ENCODE data around the gene ACTN2.
A peak's percentile ranks its signal among the peaks of the same experiment; 100 is the strongest.

ACTN2 gene

GRCh38 chr1:236673289-236673919 lies 12.9 kb upstream of the ACTN2 start:
- H3K27me3 ChIP-seq (ENCODE audit: control insufficient read depth, insufficient read depth, low read length): no peaks in the 10 kb centered on the region
- H3K9ac ChIP-seq (ENCODE audit: low read length): no peak overlapping the region
- no peak overlapping the region for H3K4me3 ChIP-seq (ENCODE audit: low read length)
- no peaks in the 10 kb centered on the region for H3K4me1 ChIP-seq (ENCODE audit: control insufficient read depth, insufficient read depth, low read length)
- H3K27ac ChIP-seq (ENCODE audit: low read depth, low read length): no peak overlapping the region
- H3K36me3 ChIP-seq (ENCODE audit: control insufficient read depth, insufficient read depth, low read length): no peaks in the 10 kb centered on the region

GRCh38 chr1:236677641-236678235 lies 8.6 kb upstream of the ACTN2 start:
- Histone ChIP-seq H3K27me3 (ENCODE audit: control insufficient read depth, insufficient read depth, low read length) (no peaks in the 10 kb centered on the region), H3K4me1 (ENCODE audit: control insufficient read depth, insufficient read depth, low read length) (no peaks in the 10 kb centered on the region), H3K27ac (ENCODE audit: low read depth, low read length) (no peak overlapping the region), H3K36me3 (ENCODE audit: control insufficient read depth, insufficient read depth, low read length) (no peaks in the 10 kb centered on the region), H3K9ac (ENCODE audit: low read length) (no peak overlapping the region), H3K4me3 (ENCODE audit: low read length) (no peak overlapping the region)

GRCh38 chr1:236681219-236681618 lies 5.1 kb upstream of the ACTN2 start:
- no peak overlapping the region for H3K27ac ChIP-seq (ENCODE audit: low read depth, low read length)

GRCh38 chr1:236685205-236685916 lies 938 bp upstream of the ACTN2 start:
- Histone ChIP-seq H3K9ac (ENCODE audit: low read length) (no peak overlapping the region), H3K36me3 (ENCODE audit: control insufficient read depth, insufficient read depth, low read length) (no peaks in the 10 kb centered on the region), H3K4me3 (ENCODE audit: low read length) (no peak overlapping the region), H3K4me1 (ENCODE audit: control insufficient read depth, insufficient read depth, low read length) (peaks cover 2% of the 10 kb centered on the region), H3K27me3 (ENCODE audit: control insufficient read depth, insufficient read depth, low read length) (peaks cover 9% of the 10 kb centered on the region), H3K27ac (ENCODE audit: low read depth, low read length) (no peak overlapping the region)

More at GRCh38 chr1:236681219-236681618, 5.1 kb upstream of the ACTN2 start:
- Histone ChIP-seq H3K27me3 (ENCODE audit: control insufficient read depth, insufficient read depth, low read length) (no peaks in the 10 kb centered on the region), H3K9ac (ENCODE audit: low read length) (no peak overlapping the region), H3K4me1 (ENCODE audit: control insufficient read depth, insufficient read depth, low read length) (no peaks in the 10 kb centered on the region), H3K4me3 (ENCODE audit: low read length) (no peak overlapping the region), H3K36me3 (ENCODE audit: control insufficient read depth, insufficient read depth, low read length) (no peaks in the 10 kb centered on the region)

GRCh38 chr1:236686815-236687160 lies 489 bp downstream of the ACTN2 start:
- H3K4me3 ChIP-seq (ENCODE audit: low read length): peak overlapping the region; percentile 60
- H3K27me3 ChIP-seq (ENCODE audit: control insufficient read depth, insufficient read depth, low read length): peaks cover 9% of the 10 kb centered on the region
- H3K27ac ChIP-seq (ENCODE audit: low read depth, low read length): no peak overlapping the region

GRCh38 chr1:236687273-236687672 lies 974 bp downstream of the ACTN2 start:
- peaks cover 2% of the 10 kb centered on the region for H3K4me1 ChIP-seq (ENCODE audit: control insufficient read depth, insufficient read depth, low read length)
- no peaks in the 10 kb centered on the region for H3K36me3 ChIP-seq (ENCODE audit: control insufficient read depth, insufficient read depth, low read length)
- peaks cover 9% of the 10 kb centered on the region for H3K27me3 ChIP-seq (ENCODE audit: control insufficient read depth, insufficient read depth, low read length)
- H3K27ac ChIP-seq (ENCODE audit: low read depth, low read length): no peak overlapping the region
- H3K4me3 ChIP-seq (ENCODE audit: low read length): no peak overlapping the region
- no peak overlapping the region for H3K9ac ChIP-seq (ENCODE audit: low read length)

More at GRCh38 chr1:236686815-236687160, 489 bp downstream of the ACTN2 start:
- Histone ChIP-seq H3K9ac (ENCODE audit: low read length) (no peak overlapping the region), H3K4me1 (ENCODE audit: control insufficient read depth, insufficient read depth, low read length) (peaks cover 2% of the 10 kb centered on the region), H3K36me3 (ENCODE audit: control insufficient read depth, insufficient read depth, low read length) (no peaks in the 10 kb centered on the region)

- H3K4me3 ChIP-seq (ENCODE audit: low read length): no peak overlapping the region
- H3K27ac ChIP-seq (ENCODE audit: low read depth, low read length): no peak overlapping the region
- H3K36me3 ChIP-seq (ENCODE audit: control insufficient read depth, insufficient read depth, low read length): no peaks in the 10 kb centered on the region
- peaks cover 2% of the 10 kb centered on the region for H3K4me1 ChIP-seq (ENCODE audit: control insufficient read depth, insufficient read depth, low read length)
- H3K9ac ChIP-seq (ENCODE audit: low read length): no peak overlapping the region
- H3K27me3 ChIP-seq (ENCODE audit: control insufficient read depth, insufficient read depth, low read length): peaks cover 13% of the 10 kb centered on the region
These were observed 2.4 kb downstream of the ACTN2 start for GRCh38 chr1:236688705-236689104.

GRCh38 chr1:236689713-236690569 lies 3.6 kb downstream of the ACTN2 start:
- H3K27me3 ChIP-seq (ENCODE audit: control insufficient read depth, insufficient read depth, low read length): peaks cover 13% of the 10 kb centered on the region
- no peak overlapping the region for H3K4me3 ChIP-seq (ENCODE audit: low read length)
- no peak overlapping the region for H3K27ac ChIP-seq (ENCODE audit: low read depth, low read length)
- H3K9ac ChIP-seq (ENCODE audit: low read length): no peak overlapping the region
- H3K4me1 ChIP-seq (ENCODE audit: control insufficient read depth, insufficient read depth, low read length): peaks cover 2% of the 10 kb centered on the region
- no peaks in the 10 kb centered on the region for H3K36me3 ChIP-seq (ENCODE audit: control insufficient read depth, insufficient read depth, low read length)

- H3K36me3 ChIP-seq (ENCODE audit: control insufficient read depth, insufficient read depth, low read length): no peaks in the 10 kb centered on the region
- no peak overlapping the region for H3K27ac ChIP-seq (ENCODE audit: low read depth, low read length)
- no peak overlapping the region for H3K4me3 ChIP-seq (ENCODE audit: low read length)
- peaks cover 13% of the 10 kb centered on the region for H3K27me3 ChIP-seq (ENCODE audit: control insufficient read depth, insufficient read depth, low read length)
- H3K9ac ChIP-seq (ENCODE audit: low read length): no peak overlapping the region
- peaks cover 2% of the 10 kb centered on the region for H3K4me1 ChIP-seq (ENCODE audit: control insufficient read depth, insufficient read depth, low read length)
These were observed 5.0 kb downstream of the ACTN2 start for GRCh38 chr1:236691348-236691747.

GRCh38 chr1:236692128-236692527 lies 5.8 kb downstream of the ACTN2 start:
- Histone ChIP-seq H3K27me3 (ENCODE audit: control insufficient read depth, insufficient read depth, low read length) (peaks cover 7% of the 10 kb centered on the region), H3K27ac (ENCODE audit: low read depth, low read length) (no peak overlapping the region), H3K4me1 (ENCODE audit: control insufficient read depth, insufficient read depth, low read length) (no peaks in the 10 kb centered on the region), H3K9ac (ENCODE audit: low read length) (no peak overlapping the region), H3K4me3 (ENCODE audit: low read length) (no peak overlapping the region), H3K36me3 (ENCODE audit: control insufficient read depth, insufficient read depth, low read length) (no peaks in the 10 kb centered on the region)

- Histone ChIP-seq H3K4me1 (ENCODE audit: control insufficient read depth, insufficient read depth, low read length) (no peaks in the 10 kb centered on the region), H3K27me3 (ENCODE audit: control insufficient read depth, insufficient read depth, low read length) (peaks cover 7% of the 10 kb centered on the region), H3K36me3 (ENCODE audit: control insufficient read depth, insufficient read depth, low read length) (no peaks in the 10 kb centered on the region), H3K27ac (ENCODE audit: low read depth, low read length) (no peak overlapping the region), H3K9ac (ENCODE audit: low read length) (no peak overlapping the region), H3K4me3 (ENCODE audit: low read length) (no peak overlapping the region)
These were observed 6.4 kb downstream of the ACTN2 start for GRCh38 chr1:236692742-236693141.

- Histone ChIP-seq H3K4me3 (ENCODE audit: low read length) (no peak overlapping the region), H3K27me3 (ENCODE audit: control insufficient read depth, insufficient read depth, low read length) (no peaks in the 10 kb centered on the region), H3K27ac (ENCODE audit: low read depth, low read length) (no peak overlapping the region), H3K4me1 (ENCODE audit: control insufficient read depth, insufficient read depth, low read length) (no peaks in the 10 kb centered on the region), H3K9ac (ENCODE audit: low read length) (no peak overlapping the region), H3K36me3 (ENCODE audit: control insufficient read depth, insufficient read depth, low read length) (no peaks in the 10 kb centered on the region)
These were observed 13.1 kb downstream of the ACTN2 start for GRCh38 chr1:236699366-236699765.

Measured in rectal smooth muscle tissue (tissue), 1 donor.